NCI-H1092 treated with DMSO at 0.1 percent for 48 hours (cell line): ENCODE data around the gene SOCS3.

ENCODE experiments used
- DNase-seq: peaks from one replicate; lab custom pipeline; 2025; lab: John Stamatoyannopoulos, UW

SOCS3 gene

DNA sequence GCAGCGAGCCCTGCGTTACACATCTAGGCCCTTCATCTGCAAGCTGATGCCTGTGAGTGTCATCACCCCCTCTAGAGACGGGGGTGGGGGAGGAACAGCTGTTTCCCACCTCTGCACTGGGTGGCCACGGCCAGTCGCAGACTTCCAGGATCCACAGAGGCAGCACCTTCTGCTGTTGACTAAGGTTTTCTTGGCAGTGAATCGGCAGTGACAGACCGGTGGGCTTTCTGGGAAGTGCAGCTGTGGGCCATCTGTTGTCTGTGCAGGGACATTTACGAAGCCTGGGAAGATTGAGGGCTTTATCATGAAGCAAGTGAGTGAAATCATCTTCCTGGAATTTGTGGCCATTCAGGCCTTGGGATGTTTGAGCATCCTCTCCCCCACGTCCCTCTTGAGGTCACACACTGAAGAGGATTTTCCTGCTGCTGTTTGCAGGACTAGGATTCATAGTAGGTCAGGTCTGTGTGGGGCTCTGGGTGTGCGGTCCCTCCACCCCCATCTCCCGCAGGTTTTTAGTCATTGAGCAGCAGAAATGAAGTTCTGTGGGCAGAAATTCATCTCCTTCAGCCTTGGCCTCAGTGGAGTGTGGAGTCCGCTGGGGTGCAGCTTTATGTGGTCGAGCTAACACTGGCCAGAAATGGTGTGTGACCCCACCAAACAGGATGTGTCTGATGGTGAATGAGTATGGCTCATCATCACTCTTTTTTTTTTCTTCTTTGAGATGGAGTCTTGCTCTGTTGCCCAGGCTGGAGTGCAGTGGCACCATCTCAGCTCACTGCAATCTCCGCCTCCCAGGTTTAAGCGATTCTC is 30.6 kb upstream of the SOCS3 start:
- no peak for DNase-seq

DNA sequence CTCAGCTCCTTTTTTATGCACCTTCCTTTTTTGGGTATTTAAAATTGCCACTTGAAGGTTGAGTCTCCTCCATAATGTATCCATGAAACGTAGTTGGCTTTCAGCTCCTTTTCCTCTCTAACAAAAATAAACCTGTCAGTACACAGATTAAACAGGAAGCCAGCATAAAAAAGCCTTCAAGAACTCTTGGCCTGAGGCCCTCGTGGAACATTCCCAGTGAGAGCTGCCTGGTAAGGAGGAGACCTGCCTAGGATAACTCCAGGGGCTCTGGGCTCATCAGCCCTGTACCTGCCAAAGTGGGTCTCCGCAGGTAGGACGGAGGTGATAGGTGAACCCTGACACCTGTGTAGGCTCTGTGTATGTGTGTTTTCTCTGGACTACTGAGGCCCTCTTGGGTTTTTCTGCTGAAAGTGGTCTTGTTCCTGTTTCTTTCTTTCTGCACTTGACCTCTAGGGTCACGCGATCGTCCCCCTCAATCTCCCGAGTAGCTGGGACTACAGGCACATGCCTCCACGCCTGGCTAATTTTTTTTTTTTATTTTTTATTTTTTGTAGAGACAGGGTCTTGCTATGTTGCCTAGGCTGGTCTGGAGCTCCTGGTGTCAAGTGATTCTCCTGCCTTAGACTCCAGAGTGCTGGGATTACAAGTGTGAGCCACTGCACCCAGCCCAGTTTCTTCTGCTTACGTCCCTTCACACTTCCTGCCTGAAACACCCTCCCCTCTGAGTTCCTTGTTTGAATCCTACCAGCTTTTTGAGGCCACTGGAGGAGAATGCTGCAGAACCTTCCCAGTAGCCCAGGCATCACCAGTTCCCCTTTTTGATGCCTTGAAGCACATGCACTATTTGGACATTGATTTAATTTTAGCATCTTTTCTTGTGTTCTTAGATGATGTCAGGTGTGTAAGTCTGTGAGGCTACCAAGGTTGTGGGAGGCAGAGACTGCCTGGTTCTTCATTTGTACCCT is 28.4 kb upstream of the SOCS3 start:
- peak; percentile 4 for DNase-seq

DNA sequence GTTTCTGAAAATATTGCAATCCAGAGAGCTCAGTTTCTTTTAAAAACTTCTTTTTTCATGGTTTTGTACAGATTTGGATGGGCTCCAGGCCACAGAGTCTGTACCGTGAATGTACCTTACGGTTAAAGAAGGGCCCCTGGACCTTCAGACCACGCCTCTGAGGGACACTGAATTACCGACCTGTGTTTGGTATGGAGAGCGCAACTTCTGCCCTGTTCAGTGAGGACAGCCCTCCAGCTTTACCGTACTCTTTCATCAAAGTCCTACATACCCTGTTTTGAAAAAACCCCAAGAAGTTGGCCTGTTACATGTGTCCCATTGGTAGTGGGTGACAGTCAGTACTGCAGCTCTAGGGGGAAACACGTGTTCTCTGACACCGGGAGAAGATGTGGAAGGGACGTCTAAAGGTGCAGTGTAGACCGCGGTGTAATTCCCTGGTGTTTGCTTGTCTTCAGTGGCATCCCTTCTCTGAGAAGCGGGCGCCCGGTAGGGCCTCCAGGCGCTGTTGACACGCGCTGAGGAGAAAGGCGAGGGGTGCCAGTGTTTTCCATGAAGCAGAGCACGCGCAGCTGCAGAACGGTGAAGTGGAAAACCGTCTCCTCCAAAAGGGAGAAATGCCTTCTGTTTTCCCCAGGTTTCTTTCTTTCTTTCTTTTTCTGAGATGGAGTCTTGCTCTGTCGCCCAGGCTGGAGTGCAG is 24.8 kb upstream of the SOCS3 start:
- no peak for DNase-seq

DNA sequence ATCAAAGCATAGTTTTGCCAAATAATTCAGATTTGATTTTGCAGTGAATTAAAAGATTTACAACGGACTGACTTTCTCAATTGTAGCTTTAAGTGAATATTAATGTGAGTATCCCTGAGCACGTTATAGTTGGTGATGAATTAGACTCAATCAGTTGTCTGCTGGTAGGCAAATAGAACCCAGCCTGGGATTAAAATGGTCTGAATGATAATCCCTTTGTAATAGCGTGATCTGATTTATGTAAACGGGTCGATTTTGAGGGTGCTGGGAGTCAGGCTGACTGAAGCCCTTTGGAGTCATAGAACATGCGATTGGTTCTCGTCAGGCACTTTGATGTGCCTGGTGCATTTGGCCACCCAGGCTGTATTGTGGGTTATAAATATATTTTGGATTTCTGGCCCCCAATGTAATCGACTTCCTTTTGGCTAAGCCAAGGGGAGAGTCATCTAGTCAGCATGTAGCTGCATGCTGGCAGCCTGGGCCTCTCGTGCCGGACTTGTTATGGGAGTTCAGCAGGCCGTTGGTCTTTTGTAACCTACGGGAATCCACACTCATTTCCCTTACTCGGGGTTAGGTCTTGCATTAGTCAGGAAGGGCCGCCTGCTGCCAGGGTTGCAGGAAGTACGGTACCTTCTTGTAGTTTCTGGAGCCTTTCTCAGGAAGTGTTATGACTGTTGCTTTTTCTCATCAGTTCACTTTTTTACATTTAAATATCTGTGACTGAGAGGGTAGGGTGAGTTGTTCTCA is 24.0 kb upstream of the SOCS3 start:
- DNase-seq, result no peak

DNA sequence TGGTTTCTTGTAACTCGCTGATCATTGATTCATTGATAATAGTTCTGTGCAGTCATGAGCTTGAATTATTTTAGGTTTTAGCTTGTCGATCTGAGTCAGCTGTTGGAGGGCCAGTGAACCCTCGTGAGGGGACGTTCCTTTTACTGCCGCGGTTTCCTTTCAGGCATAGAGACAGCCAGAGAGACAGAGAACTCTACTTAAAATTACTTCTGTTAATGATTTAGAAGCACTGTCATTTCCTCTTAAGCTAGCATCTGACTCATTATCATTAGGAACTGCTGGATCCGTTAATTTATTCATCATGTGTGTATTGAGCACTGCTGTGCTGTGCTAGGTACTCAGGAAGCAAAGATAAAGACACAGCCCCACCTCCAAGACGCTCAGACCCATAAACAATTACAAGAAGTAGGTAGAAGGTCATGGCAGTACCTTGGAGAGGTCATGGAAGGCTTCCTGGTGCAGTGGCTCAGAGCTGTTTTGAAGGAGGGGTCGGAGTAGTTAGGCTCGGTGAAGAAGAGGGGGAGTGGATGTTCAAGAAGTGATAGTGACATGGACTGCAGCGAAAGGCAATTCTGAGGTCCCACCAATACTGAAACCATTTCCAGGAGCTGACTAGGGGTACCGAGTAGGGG is 21.8 kb upstream of the SOCS3 start:
- DNase-seq, result no peak

DNA sequence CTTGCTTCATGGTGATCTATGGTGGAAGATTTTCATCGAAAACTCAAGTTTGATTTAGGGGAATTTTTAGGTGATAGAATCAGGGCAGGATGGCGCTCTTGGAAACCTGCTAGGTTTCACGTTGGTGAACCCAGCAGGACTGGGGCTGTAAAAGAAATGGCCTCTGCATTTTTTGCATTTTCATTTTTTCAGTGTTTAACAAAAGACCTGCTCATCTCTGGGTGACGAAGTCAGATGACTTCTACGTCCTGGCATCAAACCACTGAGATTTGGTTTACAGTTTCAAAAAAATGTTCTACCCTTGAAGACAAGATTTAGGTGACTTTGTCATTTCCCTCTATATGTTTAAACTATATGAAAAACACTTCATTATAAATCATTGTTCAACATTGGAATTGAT is 20.5 kb upstream of the SOCS3 start:
- DNase-seq, result no peak

DNA sequence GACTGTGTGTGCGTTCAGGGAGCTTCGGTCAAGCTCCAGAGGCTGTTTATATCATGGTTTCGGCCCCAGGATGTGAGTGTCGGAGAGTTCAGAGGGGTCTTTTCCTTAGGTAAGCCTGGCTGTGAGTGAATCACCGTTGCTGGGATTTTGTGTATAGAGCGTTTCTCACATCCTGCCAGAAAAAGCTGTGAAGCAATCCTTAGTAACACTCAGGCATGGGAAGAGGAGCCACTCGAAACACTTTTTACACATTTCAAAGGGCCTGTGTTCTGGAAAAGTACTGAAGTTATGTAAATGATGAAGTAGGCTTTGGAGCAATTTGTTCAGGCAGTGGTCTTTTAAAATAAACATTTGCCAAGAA is 19.2 kb upstream of the SOCS3 start:
- no peak for DNase-seq

DNA sequence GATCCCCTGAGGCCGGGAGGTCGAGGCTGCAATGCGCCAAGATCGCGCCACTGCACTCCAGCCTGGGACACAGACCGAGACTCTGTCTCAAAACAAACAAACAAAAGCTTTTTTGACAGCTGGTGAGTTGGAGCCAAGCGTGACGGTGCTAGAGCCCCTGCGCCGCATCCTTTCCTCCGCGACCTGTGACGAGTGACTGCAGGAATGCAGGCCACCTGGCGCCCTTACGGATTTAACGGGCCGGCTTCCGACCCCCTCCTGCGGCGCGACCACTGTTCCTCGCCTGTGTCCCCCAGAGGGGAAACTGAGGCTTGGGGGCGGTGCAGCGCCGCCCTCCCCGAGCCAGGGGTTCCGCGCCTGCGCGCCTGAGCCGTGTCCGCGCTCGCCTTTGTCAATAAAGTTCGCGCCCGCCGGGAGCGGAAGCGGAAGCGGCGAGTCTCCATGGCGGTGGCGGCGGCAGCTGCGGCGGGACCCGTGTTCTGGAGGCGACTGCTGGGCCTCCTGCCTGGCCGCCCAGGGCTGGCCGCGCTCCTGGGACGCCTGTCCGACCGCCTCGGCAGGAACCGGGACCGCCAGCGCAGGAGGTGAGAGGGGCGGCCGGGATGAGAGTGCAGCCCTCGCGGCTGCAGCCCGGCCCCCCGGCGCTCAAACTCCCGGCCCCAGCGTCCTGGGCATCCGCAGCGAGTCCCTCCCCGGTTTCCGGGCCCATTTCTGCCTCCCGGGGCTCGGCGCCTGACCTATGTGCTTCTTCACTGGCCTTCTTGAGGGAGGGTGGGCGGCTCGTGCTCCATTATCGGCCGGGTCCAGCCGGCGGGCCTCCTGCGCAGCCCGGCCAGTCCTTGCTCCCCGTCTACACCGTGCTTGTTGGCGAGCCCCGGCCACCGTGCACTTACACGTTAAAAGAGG is 18.6 kb upstream of the SOCS3 start, which contains the start of gene PGS1:
Gene PGS1, plus strand, starts transcription at position 425 of the 906 bp plus-strand sequence. Its CDS starts 17 bp downstream, at position 442.
- peak; percentile 44 for DNase-seq

DNA sequence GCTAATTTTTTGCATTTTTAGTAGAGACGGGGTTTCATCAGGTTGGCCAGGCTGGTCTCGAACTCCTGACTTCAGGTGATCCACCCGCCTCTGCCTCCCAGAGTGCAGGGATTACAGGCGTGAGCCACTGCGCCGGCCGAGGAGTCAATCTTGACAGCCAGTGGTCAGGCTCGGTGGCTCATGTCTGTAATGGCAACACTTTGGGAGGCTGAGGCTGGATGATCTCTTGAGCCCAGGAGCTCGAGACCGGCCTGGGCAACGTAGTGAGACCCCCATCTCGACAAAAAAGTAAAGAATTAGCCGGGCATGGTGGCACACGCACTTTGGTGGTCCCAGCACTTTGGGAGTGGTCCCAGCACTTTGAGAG is 18.0 kb upstream of the SOCS3 start:
- no peak for DNase-seq

DNA sequence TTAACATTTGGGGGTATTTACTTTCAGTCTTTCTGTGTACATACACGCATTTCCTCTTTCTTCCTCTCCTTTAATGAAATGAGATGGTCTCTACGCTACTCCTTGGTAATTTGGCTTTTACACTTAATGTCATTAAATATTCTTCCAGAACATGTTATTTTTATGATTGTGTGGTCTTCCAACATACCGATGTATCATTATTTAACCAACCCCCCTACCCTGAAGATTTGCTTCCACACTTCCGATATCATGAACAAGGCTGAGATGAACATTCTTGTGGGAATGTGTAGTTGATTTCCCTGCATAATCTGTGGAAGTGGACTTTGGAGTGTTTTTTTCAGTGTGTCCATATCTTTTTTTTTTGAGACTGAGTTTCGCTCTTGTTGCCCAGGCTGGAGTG is 16.3 kb upstream of the SOCS3 start:
- no peak for DNase-seq

DNA sequence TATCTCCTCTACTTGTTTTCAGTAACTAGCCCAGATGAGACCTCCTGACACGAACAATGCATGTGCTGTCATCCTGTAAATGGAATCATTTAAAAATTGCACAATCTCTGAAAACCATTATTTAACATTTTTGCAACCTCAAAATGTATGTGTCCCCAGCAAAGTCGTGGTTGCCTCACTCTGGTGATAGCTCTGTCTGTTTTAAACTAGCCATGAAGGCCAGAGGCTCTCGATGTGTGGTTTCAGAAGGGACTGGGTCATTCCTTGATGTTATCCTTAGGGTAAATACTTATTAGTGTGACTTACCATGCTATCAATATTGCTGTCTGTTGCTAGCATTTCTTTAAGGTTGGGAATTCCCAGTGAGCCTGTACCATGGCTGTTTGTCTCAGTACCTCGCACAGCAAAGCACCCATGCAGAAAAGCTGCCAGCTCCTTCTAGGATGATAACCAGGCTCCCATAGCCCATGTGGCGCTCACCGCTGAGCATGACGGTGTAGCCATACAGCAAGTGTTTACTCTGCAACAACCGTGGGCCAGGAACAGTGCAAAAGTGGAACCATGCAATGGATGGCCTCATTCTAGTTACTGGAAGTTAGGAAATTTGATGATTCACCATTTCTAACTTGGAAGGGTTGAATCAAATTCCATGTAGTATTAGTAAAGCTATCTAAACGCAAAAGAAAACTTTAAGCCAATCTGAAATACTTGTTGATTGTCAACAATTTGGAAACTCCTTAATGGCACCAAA is 15.7 kb upstream of the SOCS3 start:
- DNase-seq, result no peak

DNA sequence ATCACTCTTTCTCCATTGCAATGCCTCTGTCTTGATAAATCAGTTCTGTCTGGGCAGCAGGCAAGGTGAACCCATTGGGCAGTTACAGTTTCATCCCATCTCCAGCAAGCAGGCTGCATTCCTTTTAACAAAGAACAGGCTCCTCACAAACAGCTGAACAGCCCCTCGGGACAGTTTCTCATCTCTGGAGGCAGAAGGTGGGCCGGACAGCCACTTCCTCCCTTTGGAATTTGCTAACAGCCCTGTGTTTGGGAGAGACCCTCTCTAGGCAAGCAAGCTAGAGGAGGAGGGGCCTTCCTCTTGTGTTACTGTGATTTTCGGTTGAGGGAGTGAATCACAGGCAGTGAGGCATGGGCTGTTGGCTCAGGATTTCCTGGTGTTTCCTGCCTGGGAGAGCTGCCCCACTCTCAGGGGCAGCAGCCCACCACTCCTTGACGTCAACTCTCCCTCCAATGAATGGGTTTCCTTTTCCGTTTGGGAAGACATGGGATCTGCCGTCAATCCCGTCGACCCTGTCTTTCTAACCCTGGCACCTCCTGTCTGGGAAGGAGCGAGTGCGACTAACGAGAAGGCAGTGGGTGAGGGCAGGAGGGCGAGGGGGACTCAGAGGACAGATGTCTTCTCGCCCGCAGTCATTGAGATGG is 14.9 kb upstream of the SOCS3 start:
- DNase-seq, result no peak

DNA sequence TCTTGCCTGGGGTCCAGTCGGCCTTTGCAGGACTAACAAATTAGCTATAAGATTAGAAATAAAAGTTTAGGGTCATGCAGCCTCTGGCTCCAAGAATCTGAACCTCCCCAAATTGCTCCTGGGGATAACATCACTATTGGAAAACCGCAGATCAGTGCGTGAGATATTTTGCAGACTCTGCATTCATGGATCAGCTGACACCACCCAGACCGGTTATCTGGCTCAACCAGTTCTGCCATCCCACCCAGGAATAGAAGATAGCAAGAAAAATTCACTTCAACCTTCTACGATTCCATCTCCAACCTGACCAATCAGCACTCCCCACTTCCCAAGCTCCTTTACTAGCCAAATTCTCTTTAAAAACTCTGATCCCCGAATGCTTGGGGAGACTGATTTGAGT is 14.3 kb upstream of the SOCS3 start:
- DNase-seq, result no peak

DNA sequence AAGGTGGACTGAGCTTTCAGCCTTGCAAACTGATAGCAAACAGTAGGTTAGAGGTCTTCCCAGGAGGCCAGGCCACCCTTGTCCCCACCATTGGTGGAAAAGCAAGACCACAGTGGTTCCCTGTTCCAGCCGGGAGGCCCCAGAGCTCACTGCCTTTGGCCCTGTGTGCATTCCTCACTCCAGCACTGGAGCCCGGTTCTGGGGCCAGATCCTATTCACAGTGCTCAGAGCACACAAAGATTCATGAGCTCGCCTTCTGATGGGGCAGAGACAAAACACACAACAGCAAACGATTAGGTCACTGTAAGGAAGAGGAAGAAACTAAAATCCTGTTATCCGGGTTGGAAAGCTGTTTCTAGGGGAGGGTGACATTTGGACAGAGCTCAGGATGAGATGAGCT is 13.0 kb upstream of the SOCS3 start:
- no peak for DNase-seq

DNA sequence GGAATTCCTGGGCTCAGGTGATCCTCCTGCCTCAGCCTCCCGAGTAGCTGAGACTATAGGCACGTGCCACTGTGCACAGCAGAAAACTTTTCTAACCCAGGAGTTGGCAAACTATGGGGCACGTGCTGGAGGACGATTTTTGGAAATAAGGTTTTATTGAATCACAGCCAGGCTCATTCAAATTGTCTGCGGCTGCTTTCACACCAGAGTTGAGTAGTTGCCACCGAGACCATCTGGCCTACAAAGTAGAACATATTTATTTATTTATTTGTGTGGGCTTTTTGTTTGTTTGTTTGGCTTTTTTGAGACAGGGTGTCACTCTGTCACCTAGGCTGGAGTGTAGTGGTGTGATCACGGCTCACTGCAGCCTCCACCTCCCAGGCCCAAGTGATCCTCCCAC is 11.2 kb upstream of the SOCS3 start:
- no peak for DNase-seq

DNA sequence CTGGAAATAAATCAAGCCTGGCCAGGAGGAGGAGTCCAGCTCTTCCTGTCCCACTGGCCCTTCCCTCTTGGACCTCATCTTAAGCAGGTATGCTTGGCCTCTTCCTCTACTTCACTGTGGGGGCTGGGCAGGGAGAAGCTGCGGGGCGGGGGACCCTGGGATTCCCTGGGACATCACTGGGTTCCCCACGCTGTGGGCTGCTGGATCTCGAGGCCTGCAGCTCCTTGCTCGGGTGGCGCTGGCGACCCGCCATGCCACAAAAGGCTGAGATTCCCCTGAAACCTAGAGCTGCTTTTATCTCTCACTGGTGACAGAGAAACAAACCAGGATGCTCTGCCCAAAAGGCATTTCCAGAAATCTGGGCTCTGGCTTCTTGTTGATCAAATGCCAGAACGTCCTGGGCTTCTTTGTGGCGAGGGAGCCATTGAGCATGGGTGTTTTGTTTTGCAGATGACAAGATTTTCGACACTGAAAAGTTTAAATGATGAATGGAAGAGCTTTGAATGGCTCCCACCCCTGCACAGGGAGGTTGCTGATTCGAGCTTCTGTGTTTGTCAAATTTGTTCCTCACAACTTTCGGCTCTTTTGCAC is 10.0 kb upstream of the SOCS3 start:
- DNase-seq, result no peak

DNA sequence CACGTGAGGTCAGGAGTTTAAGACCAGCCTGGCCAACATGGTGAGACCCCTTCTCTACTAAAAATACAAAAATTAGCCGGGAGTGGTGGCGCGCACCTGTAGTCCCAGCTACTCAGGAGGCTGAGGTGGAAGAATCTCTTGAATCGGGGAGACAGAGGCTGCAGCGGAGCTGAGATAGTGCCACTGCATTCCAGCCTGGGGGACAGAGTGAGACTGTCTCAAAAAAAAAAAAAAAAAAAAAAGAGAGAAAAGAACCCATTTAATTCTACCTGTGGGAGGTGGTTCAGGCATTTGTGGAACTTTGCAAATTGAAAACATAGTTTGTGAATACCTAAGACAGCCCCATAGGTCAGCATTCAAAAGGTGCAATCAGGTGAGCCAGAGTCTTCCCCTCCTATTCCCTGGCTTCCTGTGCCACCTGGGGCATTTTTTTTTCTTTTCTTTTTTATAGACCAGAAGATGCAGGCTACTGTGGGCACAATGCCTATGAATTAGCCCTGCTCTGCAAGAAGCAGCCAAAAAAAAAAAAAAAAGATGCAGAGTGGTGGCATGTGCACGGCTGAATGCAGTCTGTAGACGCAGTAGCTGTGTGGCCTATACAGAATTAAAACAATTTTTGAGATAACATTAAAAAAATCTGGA is 9.1 kb upstream of the SOCS3 start:
- DNase-seq, result no peak

DNA sequence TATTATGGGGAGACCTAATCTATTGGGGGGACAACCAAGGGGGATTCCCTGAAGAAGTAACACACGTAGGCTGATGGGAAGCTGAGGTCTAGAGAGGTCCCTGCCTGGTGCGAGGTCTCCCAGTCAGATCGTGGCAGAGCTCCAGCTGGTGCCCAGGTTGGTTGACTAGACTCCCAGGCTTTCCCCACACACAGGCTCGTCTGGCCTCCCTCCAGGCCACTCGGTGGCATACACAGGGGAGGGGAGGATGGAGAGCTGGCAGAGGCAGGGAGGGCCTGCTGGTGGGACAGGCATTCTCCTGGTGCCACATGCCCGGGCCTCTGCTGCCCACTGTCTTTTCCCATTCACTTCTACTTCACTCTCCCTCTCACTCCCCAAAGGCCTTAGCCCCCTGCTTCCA is 8.5 kb upstream of the SOCS3 start:
- peak; percentile 7 for DNase-seq
